Stimulated activated CD8-positive, alpha-beta memory T cell treated with anti-CD3 and anti-CD28 coated beads, Interleukin-7, amount 100 ng/mL, for 24 hours (primary cell): ENCODE measurements around the gene SMIM28.
"Not testable (repeated sequence)": the region's sequence is repeated elsewhere in the genome, so short reads cannot be mapped to it uniquely, and the experiment has no call there.

Source experiments
- DNase-seq: peaks from one replicate; pipeline ENCODE4 v3.0.0-alpha.2; 2020; ENCODE audit warnings: low read depth

SMIM28 gene

GRCh38 chr6:138377844-138378243 lies at the start of gene SMIM28:
SMIM28 (plus strand) TSS chr6:138377905; CDS start chr6:138378073, 168 bp downstream.
- no peak for DNase-seq

- DNase-seq, result no peak
Observed at GRCh38 chr6:138328210-138328609, 49.5 kb upstream of the SMIM28 start.

- DNase-seq, result no peak
Observed at GRCh38 chr6:138330763-138331162, 46.9 kb upstream of the SMIM28 start.

GRCh38 chr6:138331444-138331843 lies 46.3 kb upstream of the SMIM28 start:
- no peak for DNase-seq

- no peak for DNase-seq
Observed at GRCh38 chr6:138331984-138332383, 45.7 kb upstream of the SMIM28 start.

- no peak for DNase-seq
Observed at GRCh38 chr6:138334000-138334399, 43.7 kb upstream of the SMIM28 start.

- DNase-seq, result no peak
Observed at GRCh38 chr6:138334963-138335362, 42.7 kb upstream of the SMIM28 start.

GRCh38 chr6:138336221-138336620 lies 41.5 kb upstream of the SMIM28 start:
- DNase-seq, result no peak

- DNase-seq, result no peak
Observed at GRCh38 chr6:138337076-138337475, 40.6 kb upstream of the SMIM28 start.

GRCh38 chr6:138339024-138339423 lies 38.7 kb upstream of the SMIM28 start:
- DNase-seq, result no peak

- no peak for DNase-seq
Observed at GRCh38 chr6:138341176-138341575, 36.5 kb upstream of the SMIM28 start.

GRCh38 chr6:138343112-138343511 lies 34.6 kb upstream of the SMIM28 start:
- no peak for DNase-seq

GRCh38 chr6:138345565-138346285 lies 32.0 kb upstream of the SMIM28 start:
- no peak for DNase-seq

GRCh38 chr6:138346302-138347195 lies 31.2 kb upstream of the SMIM28 start:
- no peak for DNase-seq

GRCh38 chr6:138347864-138348263 lies 29.8 kb upstream of the SMIM28 start:
- no peak for DNase-seq

- no peak for DNase-seq
Observed at GRCh38 chr6:138349891-138350290, 27.8 kb upstream of the SMIM28 start.

- DNase-seq, result no peak
Observed at GRCh38 chr6:138357928-138358327, 19.8 kb upstream of the SMIM28 start.

GRCh38 chr6:138368684-138369083 lies 9.0 kb upstream of the SMIM28 start:
- not testable (repeated sequence) for DNase-seq

GRCh38 chr6:138370631-138371451 lies 6.9 kb upstream of the SMIM28 start:
- no peak for DNase-seq

GRCh38 chr6:138371452-138371711 lies 6.3 kb upstream of the SMIM28 start:
- no peak for DNase-seq

GRCh38 chr6:138371720-138372119 lies 6.0 kb upstream of the SMIM28 start:
- no peak for DNase-seq

GRCh38 chr6:138372711-138373463 lies 4.8 kb upstream of the SMIM28 start:
- no peak for DNase-seq
